SW480 (cell line): ENCODE data around the gene PIGB.
"Not testable (repeated sequence)": the region's sequence is repeated elsewhere in the genome, so short reads cannot be mapped to it uniquely, and the experiment has no call there.

ENCODE experiments used
- DNase-seq: peaks from one replicate; pipeline ENCODE4 v3.0.0-alpha.2; 2016; ENCODE audit warnings: low spot score

Gene PIGB

DNA sequence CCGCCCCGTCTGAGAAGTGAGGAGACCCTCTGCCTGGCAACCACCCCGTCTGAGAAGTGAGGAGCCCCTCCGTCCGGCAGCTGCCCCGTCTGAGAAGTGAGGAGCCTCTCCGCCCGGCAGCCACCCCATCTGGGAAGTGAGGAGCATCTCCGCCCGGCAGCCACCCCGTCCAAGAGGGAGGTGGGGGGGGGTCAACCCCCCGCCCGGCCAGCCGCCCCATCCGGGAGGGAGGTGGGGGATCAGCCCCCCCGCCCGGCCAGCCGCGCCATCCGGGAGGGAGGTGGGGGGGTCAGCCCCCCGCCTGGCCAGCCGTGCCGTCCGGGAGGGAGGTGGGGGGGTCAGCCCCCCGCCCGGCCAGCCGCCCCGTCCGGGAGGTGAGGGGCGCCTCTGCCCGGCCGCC lies 16.2 kb upstream of the PIGB start:
- not testable (repeated sequence) for DNase-seq

- DNase-seq = no peak
Observed at GRCh38 chr15:55319537-55320237, 665 bp downstream of the PIGB start.

DNA sequence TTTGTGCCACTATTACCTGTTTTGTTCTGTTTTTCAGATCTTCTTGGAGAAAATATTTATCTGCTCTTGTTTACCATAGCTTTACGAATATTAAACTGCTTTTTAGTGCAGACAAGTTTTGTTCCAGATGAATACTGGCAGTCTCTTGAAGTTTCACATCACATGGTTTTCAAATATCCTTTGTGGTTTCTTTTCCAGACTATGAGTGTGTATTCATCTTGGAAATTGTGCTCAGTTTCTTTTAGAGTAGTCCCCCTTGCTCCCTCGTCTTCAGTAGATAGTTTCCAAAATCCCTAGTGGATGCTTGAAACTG lies 1.2 kb downstream of the PIGB start:
- DNase-seq = no peak

GRCh38 chr15:55320963-55321362 lies 1.9 kb downstream of the PIGB start:
- no peak for DNase-seq

DNA sequence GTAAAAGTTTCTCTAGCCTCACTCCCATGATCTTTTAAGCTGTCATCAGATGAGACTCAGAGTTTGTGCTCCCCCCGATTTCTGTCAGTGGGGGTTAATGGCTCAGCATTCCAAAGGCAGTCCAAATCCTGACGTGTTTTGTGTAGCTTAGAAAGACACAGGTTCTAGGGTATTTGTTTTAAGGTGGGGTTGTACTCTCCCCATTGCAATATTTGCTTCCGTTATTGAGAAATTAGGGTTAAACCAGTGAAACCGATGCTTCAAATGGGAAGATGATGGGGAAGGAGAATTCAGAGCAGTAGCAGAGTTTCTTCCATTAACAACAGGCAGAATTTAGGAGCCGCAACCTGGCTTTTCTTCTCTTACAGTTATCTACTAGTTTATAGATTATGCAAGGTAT lies 3.4 kb downstream of the PIGB start:
- no peak for DNase-seq

GRCh38 chr15:55327387-55327786 lies 8.4 kb downstream of the PIGB start:
- no peak for DNase-seq

DNA sequence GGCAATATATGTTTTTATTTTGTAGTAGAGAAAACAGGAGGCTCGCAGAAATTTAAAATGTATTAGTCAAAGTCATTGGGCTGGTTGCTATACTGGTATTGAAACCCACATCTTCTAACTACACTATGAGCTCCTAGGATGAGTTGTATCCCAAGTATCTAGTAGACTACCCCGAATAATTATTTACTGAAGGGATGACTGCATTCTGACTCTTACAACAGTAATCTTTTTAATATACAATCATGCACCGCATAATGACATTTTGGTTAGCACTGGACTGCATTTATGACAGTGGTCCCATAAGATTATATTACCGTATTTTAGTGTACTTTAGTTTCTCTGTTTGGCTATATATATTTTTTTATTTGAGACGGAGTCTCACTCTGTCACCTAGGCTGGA lies 15.3 kb downstream of the PIGB start:
- no peak for DNase-seq

GRCh38 chr15:55334997-55335396 lies 16.0 kb downstream of the PIGB start:
- DNase-seq = no peak

DNA sequence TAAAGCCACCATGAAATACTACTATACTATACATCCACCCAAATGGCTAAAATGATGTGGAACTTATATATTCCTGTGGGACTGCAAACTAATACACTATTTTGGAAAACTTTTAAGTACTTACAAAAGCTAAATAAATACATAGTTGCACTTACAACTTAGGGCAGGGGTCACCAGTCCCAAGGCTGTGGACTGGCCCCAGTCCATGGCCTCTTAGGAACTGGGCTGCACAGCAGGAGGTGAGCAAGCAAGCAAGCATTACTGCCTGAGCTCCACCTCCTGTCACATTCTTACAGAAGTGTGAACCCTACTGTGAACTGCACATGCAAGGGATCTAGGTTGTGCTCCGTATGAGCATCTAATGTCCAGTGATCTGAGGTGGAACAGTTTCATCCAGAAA lies 18.1 kb downstream of the PIGB start:
- no peak for DNase-seq

- DNase-seq = no peak
Observed at GRCh38 chr15:55343168-55343567, 24.1 kb downstream of the PIGB start.

GRCh38 chr15:55344206-55344605 lies 25.2 kb downstream of the PIGB start:
- DNase-seq = no peak

DNA sequence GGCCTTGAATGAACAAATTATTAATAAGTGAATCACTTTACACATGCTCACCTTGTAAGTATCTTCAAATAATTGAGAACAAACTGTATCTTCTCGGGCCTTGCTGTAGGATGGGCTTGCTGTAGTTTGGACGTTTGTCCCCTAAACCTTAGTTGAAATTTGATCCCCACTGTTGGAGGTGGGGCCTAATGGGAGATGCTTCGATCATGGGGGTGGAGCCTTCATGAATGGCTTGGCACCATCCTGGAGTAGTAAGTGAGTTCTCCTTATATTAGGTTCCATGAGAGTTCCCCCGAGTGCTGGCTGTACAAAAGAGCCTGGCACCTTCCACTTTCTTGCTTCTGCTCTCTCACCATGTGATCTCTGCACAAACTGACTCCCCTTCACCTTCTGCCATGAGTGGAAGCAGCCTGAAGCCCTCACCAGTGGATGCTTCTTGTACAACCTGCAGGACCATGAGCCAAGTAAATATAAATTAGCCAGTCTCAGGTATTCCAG lies 29.3 kb downstream of the PIGB start:
- no peak for DNase-seq

GRCh38 chr15:55349282-55349681 lies 30.3 kb downstream of the PIGB start:
- no peak for DNase-seq

GRCh38 chr15:55353025-55353424 lies 34.0 kb downstream of the PIGB start:
- no peak for DNase-seq

- no peak for DNase-seq
Observed at GRCh38 chr15:55356985-55357585, 38.1 kb downstream of the PIGB start.

DNA sequence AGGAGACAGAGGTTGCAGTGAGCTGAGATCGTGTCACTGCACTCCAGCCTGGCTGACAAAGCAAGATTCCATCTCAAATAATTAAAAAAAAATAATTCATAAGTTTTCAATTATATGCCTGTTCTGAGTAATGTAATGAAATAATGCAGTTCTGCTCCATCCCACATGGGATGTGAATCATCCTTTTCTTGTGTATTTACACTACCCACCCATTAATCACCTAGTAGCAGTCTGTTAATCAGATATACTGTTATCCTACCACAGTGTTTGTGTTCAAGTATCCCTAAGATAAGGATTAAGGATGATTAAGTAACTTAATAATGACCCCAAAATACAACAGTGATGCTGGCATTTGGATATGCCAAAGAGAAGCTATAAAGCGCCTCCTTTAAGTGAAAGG lies 38.8 kb downstream of the PIGB start:
- no peak for DNase-seq

DNA sequence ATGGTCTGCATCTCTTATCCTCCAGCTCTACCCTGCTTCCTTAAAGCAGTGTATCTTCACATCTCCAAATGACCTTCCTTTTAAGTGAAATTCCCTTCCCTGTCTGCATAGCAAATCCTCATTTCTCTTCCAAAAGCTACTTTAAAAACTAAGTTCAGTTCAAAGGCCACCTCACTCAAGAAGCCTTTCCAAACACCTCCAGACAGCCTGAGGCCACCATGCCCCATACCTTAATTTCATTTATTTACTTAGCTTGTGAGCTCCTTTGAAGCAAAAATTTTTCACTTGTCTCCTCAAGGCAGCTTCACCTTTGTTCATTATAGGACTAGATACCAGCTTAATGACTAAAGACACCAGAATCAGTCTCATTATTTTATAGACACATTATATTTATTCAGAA lies 39.4 kb downstream of the PIGB start:
- no peak for DNase-seq

GRCh38 chr15:55360256-55360655 lies 41.2 kb downstream of the PIGB start:
- no peak for DNase-seq

GRCh38 chr15:55361048-55361447 lies 42.0 kb downstream of the PIGB start:
- no peak for DNase-seq

DNA sequence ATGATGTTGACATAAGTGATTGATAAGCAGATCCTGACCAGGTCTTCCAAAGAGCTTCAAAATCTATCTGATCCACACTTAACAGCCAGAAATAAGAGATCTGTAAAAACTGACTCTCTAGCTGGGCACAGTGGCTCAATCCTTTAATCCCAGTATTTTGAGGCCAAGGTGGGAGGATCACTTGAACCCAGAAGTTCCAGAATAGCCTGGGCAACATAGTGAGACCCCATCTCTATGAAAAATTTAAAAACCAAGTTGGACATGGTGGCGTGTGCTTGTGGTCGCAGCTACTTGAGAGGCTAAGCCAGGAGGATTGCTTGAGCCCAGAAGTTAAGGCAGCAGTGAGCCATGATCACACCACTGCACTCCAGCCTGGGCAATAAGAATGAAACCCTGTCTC lies 43.6 kb downstream of the PIGB start:
- no peak for DNase-seq

- no peak for DNase-seq
Observed at GRCh38 chr15:55366981-55367380, 48.0 kb downstream of the PIGB start.

- no peak for DNase-seq
Observed at GRCh38 chr15:55372701-55373440, 53.8 kb downstream of the PIGB start.

DNA sequence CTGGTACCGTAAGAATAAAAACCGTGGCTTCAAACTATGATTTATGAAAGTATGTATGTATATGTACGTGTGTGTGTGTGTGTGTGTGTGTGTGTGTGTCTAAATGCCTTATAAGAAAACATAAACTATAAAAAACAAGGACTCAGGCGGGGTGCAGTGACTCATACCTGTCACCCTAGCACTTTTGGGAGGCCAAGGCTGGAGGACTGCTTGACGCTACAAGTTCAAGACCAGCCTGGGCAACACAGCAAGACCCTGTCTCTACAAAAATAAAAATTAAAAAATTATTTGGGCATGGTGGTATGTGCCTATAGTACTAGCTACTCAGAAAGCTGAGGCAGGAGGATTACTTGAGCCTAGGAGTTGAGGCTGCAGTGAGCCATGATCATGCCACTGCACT lies 60.1 kb downstream of the PIGB start:
- no peak for DNase-seq
